Measurements from ENCODE around the gene CCNT2.
"Not testable (repeated sequence)": the region's sequence is repeated elsewhere in the genome, so short reads cannot be mapped to it uniquely, and the experiment has no call there.

CCNT2 gene

GRCh38 chr2:134976074-134976702, 57.6 kb downstream of the CCNT2 start:
- DNase-seq: no peak

- DNase-seq: not testable (repeated sequence)
These were observed 58.5 kb downstream of the CCNT2 start for GRCh38 chr2:134977104-134977503.

GRCh38 chr2:134979221-134979620, 60.6 kb downstream of the CCNT2 start:
- no peak for DNase-seq

GRCh38 chr2:134980639-134981038, 62.0 kb downstream of the CCNT2 start:
- DNase-seq: no peak

GRCh38 chr2:134982603-134983002, 64.0 kb downstream of the CCNT2 start:
- DNase-seq: no peak

- peak in 1 of 2 experiments; percentile 11 for DNase-seq
These were observed 66.4 kb downstream of the CCNT2 start for GRCh38 chr2:134985061-134985460.

- DNase-seq: peak in 1 of 2 experiments; percentile 36
These were observed 70.5 kb downstream of the CCNT2 start for GRCh38 chr2:134988994-134989605.

GRCh38 chr2:134999521-134999920, 80.9 kb downstream of the CCNT2 start:
- DNase-seq: peak; percentile 12 to 69

- DNase-seq: no peak
These were observed 84.2 kb downstream of the CCNT2 start for GRCh38 chr2:135002836-135003235.

- DNase-seq: peak; percentile 42 to 81
These were observed 85.6 kb downstream of the CCNT2 start for GRCh38 chr2:135004005-135004746.

GRCh38 chr2:135005753-135006152, 87.1 kb downstream of the CCNT2 start:
- DNase-seq: no peak
